ENCODE measurements around the gene CAMK2B.

CAMK2B gene

DNA sequence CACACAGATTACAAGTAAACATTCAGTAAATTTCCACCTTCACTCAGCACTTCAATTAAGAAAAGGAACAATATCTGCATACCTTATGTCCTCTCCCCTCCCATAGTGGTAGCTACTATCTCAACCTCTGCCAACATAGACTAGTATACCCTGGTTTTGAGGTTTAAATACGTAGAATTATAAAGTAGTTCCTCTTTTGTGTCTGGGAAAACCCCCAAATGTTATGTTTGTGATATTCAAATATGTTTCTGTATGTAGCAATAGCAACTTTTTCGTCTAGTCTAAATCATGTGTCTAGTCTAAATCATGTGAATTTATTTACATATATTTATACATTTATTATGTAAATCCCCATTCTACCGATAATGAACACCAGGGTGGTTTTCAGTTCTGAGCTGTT lies 13.2 kb upstream of the CAMK2B start:
- Mint-ChIP-seq H3K36me3 (peaks cover 6% of the 10 kb centered on the region), H3K9me3 (peaks cover 17% of the 10 kb centered on the region), H3K27me3 (peaks cover 2% of the 10 kb centered on the region), H3K27ac (no peak overlapping the region), H3K4me3 (no peak overlapping the region), H3K4me1 (no peaks in the 10 kb centered on the region)

DNA sequence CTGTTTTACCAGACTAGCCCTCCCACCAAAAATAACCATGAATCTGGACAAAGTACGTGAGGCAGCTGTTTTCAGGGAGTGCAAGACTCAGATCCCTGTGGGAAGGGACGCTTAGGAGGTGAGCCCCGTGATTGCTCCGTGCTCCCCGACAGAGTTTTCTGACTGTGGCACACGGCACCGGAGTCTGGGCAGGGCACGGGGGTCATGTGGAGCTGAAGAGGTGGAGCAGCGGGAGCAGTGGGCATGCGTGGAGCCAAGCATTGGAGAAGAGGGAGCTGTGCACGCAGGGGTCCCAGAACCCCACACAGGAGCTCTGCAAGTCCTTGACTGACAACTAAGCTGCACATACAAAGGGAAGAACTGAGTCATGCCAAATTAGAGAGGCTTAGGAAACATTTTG lies 11.1 kb upstream of the CAMK2B start:
- Mint-ChIP-seq H3K36me3 (peaks cover 6% of the 10 kb centered on the region), H3K4me1 (no peaks in the 10 kb centered on the region), H3K9me3 (peaks cover 17% of the 10 kb centered on the region), H3K27ac (no peak overlapping the region), H3K27me3 (peaks cover 2% of the 10 kb centered on the region), H3K4me3 (no peak overlapping the region)

DNA sequence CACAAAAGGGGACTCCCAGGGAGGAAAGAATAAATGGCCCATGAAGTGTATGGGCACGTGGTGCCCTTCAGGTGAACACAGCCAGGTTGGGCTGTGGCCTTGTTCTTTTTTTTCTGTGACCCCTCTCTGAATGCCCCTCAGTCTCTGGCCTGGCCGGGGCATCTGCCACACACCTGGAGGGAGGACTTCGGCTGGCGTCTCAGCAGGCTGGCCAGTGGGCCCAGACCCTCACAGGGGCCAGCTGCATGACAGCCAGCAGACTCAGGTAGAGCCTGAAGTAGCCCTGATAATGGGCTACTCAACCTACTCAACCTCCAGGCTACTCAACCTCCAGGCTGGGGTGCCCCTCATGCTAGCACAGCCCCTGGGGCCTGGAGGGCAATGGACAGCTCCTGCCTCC lies 9.8 kb upstream of the CAMK2B start:
- H3K36me3 Mint-ChIP-seq: peaks cover 6% of the 10 kb centered on the region
- no peak overlapping the region for H3K27ac Mint-ChIP-seq
- peaks cover 2% of the 10 kb centered on the region for H3K27me3 Mint-ChIP-seq
- no peak overlapping the region for H3K4me3 Mint-ChIP-seq
- H3K9me3 Mint-ChIP-seq: peaks cover 17% of the 10 kb centered on the region
- H3K4me1 Mint-ChIP-seq: no peaks in the 10 kb centered on the region

DNA sequence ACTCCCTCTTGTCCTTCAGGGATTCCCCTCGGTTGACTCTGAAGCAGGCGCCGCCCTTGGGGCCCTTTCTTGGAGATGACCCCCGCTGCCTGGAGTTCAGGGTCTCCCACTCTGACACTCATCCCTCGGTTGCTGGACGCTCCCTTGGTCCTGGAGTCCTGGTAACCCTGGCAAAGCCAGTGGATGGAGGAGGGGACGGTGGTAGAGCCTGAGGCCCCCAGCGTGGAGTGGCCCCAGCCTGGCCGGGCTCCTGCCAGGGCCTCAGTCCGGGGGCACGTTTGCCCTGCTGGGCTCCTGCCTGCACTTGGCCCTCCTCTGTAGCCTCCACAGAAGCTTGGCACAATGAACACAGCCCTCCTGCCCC lies 9.3 kb upstream of the CAMK2B start:
- Mint-ChIP-seq H3K4me3 (no peak overlapping the region), H3K27ac (no peak overlapping the region), H3K27me3 (peaks cover 2% of the 10 kb centered on the region), H3K36me3 (peaks cover 6% of the 10 kb centered on the region), H3K9me3 (peaks cover 17% of the 10 kb centered on the region), H3K4me1 (no peaks in the 10 kb centered on the region)

DNA sequence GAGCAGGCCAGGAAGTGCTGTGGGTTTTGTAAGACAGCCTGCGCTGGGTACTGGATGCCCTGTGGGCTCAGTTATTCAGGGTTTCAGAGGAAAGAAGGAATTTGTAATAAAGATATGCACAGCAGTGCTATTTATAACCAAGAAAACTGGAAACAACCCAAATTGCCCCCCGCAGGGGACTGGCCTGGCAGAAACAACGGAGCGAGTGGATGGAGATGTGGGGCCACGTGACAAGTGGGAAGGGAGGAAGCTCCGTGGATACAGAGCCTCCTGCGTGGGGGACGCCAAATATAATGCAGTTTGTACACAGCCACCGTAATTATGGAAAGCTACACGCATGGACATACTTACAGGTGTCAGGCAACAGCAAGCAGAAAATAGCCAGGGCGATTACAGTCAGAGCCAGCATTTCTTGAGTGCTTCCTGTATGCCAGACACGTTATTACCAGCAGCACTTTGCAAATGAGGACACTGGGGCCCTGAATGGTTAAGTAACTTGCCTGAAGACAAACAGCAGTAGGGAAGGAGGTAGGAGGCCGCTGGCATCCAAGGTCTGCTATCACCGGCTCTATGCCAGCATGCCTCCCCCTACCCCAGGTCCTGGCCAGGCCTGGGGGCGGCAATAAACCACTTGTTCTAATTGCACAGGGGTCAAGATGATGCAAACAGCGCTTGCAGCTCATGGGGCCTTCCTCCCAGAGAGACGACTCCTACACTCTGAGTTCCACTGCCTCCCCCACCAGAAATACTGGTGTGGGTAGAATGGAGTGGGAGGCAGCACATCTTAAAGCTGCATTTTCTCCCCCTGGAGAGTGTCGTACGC lies 8.7 kb upstream of the CAMK2B start:
- Mint-ChIP-seq H3K4me3 (no peak overlapping the region), H3K9me3 (peaks cover 17% of the 10 kb centered on the region), H3K36me3 (peaks cover 6% of the 10 kb centered on the region), H3K27ac (no peak overlapping the region), H3K27me3 (peaks cover 2% of the 10 kb centered on the region), H3K4me1 (no peaks in the 10 kb centered on the region)

DNA sequence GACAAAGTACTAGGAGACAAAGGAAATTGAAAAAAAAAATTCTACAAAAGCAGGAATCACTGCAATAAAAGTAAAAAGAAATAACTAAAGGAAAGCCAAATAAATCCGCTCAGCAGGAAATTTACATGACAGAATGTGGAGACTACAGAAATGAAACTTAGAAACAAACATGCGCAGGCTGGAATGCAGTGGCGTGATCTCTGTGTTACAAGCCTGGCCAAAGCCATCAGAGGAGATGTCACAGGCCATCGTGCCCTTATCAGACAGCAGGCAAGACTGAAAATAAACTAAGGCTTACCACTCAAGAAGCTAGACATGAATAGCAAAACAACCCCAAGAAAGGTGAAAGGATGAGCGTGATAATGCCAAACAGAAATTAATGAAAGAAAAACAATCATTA lies 6.3 kb upstream of the CAMK2B start:
- Mint-ChIP-seq H3K4me3 (no peak overlapping the region), H3K27me3 (peaks cover 2% of the 10 kb centered on the region), H3K4me1 (no peaks in the 10 kb centered on the region), H3K27ac (no peak overlapping the region), H3K36me3 (peaks cover 6% of the 10 kb centered on the region), H3K9me3 (peaks cover 7% of the 10 kb centered on the region)

DNA sequence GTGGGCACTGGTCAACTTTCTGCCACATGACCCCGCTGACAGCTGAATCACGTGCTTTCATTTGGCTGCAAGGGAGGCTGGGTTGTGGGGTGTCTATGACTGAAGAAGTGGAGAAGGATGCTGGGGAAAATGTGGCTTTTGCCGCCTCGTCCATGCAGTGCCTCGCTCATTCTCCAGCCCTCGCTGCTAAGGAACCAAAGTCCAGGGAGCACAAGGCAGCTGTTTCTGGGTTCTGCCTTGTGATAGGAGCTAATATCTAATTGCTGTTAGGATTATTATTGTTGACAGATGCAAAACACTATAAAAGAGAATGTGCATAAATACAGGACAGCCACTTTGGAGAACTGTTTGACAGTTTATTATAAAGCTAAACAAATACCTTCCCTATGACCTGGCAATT lies 4.9 kb upstream of the CAMK2B start:
- peaks cover 7% of the 10 kb centered on the region for H3K27me3 Mint-ChIP-seq
- H3K27ac Mint-ChIP-seq: no peak overlapping the region
- peaks cover 5% of the 10 kb centered on the region for H3K4me1 Mint-ChIP-seq
- no peaks in the 10 kb centered on the region for H3K36me3 Mint-ChIP-seq
- no peak overlapping the region for H3K4me3 Mint-ChIP-seq
- no peaks in the 10 kb centered on the region for H3K9me3 Mint-ChIP-seq

DNA sequence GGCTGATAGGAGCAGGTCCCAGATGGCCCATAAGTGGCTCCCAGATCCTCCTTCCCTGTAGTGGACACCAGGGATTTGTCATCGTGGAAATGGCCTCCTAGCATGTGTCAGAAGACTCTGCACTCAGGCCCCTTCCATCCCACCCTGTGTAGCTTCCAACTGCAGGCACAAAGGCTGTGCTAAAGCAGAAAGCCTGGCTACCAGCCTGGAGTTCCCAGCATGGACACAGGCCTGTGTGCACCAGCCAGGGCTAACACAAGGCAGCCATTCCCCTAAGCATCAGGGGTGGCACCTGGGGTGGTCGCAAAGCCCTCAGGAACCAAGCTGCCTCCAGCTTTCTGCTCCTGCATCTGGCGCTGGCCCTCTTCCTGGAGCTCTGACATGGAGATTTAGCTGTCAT lies 4.5 kb upstream of the CAMK2B start:
- Mint-ChIP-seq H3K27ac (no peak overlapping the region), H3K36me3 (no peaks in the 10 kb centered on the region), H3K9me3 (no peaks in the 10 kb centered on the region)

DNA sequence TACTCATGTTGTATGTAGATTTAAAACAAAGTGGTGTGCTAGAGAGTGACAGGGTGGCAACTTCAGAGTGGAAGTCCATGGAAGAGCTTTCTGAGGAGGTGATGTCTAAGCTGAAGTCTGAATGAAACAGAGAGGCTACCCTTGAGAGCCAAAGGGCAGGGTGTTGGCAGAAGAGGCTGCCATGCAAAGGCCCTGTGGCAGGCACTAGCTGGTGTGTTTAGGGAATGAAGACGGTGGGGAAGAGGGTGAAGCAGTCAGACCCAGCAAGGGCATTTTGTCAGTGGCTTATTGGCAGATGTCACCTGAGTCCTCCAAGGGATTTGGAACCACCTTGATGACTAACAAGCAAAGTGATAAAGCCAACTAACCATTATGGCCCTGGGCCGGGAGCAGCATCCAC lies 3.7 kb upstream of the CAMK2B start:
- Mint-ChIP-seq H3K36me3 (no peaks in the 10 kb centered on the region), H3K4me3 (no peak overlapping the region), H3K27me3 (peaks cover 12% of the 10 kb centered on the region), H3K9me3 (no peaks in the 10 kb centered on the region), H3K27ac (no peak overlapping the region), H3K4me1 (peaks cover 5% of the 10 kb centered on the region)

More for the DNA sequence above, 4.5 kb upstream of the CAMK2B start:
- peaks cover 7% of the 10 kb centered on the region for H3K27me3 Mint-ChIP-seq
- no peak overlapping the region for H3K4me3 Mint-ChIP-seq
- peaks cover 5% of the 10 kb centered on the region for H3K4me1 Mint-ChIP-seq

DNA sequence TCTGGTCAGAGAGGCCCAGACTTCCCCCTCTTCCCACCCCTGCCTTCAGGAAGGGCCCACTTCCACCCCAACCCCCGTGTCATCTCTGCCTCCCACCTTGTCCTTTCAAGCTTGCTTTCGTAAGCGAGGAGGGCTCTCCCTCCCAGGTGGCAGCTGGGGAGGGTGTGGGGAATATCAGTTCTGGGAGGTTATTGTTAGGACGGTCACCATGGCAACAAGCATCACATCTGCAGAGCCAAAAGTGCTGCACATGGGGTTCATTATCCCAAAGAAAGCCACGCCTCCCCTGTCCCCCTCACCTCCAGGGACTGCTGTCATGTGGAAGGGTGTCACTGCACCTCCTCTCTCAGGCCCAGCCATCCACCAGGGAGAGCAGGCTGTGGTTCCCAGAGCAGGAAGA lies 2.6 kb upstream of the CAMK2B start:
- Mint-ChIP-seq H3K27ac (no peak overlapping the region), H3K27me3 (peaks cover 21% of the 10 kb centered on the region), H3K36me3 (no peaks in the 10 kb centered on the region), H3K4me1 (peaks cover 5% of the 10 kb centered on the region), H3K4me3 (no peak overlapping the region), H3K9me3 (no peaks in the 10 kb centered on the region)

DNA sequence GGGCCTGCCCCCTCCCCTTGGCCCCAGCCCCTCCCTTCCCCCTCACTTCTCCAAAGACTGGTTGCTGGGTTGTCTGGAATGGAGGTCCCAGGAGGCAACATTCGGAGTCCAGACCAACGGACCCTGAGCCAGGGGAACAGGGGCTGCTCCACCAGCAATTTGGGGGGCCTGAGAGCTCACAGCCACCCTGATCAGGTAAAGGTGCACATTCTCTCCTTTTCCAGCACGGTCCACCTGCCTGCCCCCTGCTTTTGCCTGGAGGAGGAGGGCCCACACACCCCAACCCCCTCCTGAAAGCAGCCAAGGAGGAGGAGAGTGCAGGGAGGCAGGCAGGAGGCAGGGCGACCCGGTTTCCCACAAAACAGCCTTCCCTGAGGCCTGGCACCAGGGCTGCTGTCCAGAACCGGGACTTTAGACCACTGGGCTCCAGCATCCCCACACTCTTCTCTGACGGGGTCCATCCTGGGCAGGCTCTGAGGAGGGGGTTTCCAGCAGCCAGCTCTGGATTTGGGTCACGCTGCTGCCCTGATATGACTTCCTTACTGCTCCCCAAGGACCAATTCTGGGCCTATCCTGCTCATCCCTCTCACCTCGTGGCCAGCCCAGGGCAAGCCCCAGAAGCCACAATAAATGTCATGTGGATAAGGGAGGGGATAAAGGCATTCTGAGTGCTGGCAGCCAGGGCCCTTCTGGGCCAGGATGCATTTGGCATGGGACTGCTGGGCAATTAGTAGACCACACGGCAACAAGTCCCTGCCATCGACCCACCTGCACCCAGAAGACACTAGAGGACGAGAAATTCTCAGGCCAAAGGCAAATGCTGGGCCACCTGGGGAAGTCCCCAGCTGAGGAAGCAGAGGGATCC lies 1.1 kb upstream of the CAMK2B start:
- no peaks in the 10 kb centered on the region for H3K36me3 Mint-ChIP-seq
- peaks cover 5% of the 10 kb centered on the region for H3K4me1 Mint-ChIP-seq
- H3K27me3 Mint-ChIP-seq: peaks cover 21% of the 10 kb centered on the region
- H3K27ac Mint-ChIP-seq: no peak overlapping the region
- H3K4me3 Mint-ChIP-seq: no peak overlapping the region
- no peaks in the 10 kb centered on the region for H3K9me3 Mint-ChIP-seq

DNA sequence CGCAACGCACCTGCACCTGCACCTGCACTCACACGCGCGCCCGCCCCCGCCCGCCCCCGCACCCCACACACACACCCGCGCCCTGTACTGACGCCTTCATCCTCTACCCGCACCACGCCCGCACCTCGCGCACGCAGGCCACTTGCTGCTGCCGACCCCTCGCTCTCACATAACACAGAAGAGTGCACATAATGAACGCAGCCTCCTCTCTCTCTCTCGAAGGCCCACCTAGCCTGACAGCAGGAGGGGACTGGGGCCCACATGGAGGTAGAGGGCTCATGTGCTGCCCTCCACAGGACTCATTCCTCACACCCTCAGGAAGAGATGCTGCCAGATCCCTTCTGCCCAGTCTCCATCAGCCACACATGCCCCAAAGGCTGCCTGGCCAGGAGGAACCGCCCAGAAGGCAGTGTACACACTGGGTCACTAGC lies 432 bp upstream of the CAMK2B start:
- Mint-ChIP-seq H3K36me3 (no peaks in the 10 kb centered on the region), H3K4me3 (peak overlapping the region; percentile 82), H3K4me1 (peaks cover 5% of the 10 kb centered on the region), H3K9me3 (no peaks in the 10 kb centered on the region), H3K27ac (no peak overlapping the region), H3K27me3 (peaks cover 21% of the 10 kb centered on the region)

DNA sequence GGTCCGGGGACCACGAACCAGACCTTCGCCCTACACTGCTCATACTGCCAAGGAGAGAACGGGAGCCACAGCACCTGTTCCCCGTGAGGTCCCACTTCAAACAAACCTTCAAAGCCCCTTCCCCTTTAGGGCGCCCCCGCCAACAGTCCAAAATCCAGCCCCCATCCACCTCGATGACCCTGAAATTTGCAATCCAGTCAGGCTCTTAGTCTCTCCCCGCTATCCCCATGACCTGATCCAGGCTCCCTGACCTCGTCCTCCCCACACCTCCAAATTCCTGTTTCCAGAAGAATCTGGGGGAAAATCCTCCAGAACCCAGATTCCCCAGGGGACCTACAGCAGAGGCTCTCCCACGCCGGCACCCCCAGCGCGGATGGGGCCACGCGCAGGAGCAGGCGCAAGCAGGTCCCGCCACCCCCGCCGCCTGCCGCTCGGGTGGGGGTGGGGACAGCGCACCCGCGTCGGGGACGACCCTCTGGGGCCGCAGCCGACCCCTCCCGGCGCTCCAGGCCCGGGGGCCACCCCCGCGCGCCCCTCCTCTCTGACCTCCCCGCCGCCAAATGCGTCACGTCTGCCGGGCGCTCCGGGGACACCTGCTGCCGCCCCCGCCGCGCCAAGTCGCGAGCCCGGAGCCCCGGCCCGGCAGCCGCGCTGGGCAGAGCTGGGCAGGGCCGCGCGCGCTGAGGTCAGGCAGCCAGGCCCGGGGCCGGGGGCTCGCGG lies 753 bp downstream of the CAMK2B start:
- Mint-ChIP-seq H3K36me3 (no peaks in the 10 kb centered on the region), H3K27ac (no peak overlapping the region), H3K4me3 (peak overlapping the region; percentile 54), H3K9me3 (no peaks in the 10 kb centered on the region), H3K4me1 (peaks cover 5% of the 10 kb centered on the region), H3K27me3 (peaks cover 21% of the 10 kb centered on the region)

DNA sequence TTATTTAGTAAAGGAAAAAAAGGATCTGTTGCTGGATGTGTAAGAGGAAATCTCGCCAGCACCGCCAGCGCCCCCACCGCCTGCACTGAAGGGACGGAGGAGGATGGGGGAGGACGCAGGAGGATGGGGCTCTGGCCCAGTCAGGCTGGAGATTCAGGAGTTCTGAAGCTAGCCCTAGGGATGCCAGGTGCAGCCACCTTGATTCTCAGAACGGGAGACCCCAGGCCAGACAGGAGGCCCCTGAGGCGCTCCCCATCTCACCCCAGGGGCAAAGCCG lies 1.3 kb downstream of the CAMK2B start:
- H3K4me1 Mint-ChIP-seq: peaks cover 5% of the 10 kb centered on the region
- peak overlapping the region; percentile 54 for H3K4me3 Mint-ChIP-seq
- H3K9me3 Mint-ChIP-seq: no peaks in the 10 kb centered on the region
- H3K36me3 Mint-ChIP-seq: no peaks in the 10 kb centered on the region
- H3K27ac Mint-ChIP-seq: no peak overlapping the region
- H3K27me3 Mint-ChIP-seq: peaks cover 21% of the 10 kb centered on the region

DNA sequence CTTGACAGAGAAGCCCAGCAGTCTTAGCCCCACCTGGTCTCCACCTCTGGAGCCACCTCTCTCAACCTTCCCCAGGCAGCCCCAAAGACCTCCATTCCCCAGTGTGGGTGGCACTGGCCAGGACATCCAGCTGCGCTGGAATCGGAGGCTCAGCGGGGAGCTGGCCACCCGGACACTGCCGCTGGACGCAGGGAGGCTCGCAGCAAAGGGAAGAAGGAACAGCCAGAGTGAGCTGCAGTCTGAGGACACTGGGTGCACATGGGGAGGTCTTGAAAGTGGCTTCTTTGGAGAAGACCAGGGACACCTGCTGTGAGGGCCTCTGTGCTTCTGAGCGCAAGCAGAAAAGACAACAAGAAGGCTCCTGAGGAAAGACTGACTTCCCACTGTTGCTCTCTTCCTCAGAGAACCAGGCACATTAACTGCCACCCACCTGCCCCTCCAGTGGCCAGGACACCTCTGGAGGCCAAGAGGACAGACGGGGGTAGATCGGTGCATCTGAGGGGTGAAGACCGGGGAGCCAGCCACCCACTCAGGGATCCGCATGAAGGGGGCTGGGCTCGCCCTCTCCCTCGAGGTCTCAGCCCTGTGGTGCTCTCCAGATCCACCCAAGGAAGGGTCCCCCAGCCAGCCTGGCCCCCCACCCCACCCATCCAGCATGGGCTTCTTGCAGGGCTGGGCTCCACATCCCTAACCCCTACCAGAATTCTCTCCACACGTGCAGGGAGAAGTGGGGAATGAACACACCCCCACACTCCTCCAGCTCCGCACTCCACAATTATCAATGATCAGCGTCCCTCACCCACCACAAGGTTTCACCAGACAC lies 1.8 kb downstream of the CAMK2B start:
- H3K27me3 Mint-ChIP-seq: peaks cover 21% of the 10 kb centered on the region

More for the DNA sequence above, 1.8 kb downstream of the CAMK2B start:
- H3K4me3 Mint-ChIP-seq: peak overlapping the region; percentile 54
- no peaks in the 10 kb centered on the region for H3K9me3 Mint-ChIP-seq
- H3K4me1 Mint-ChIP-seq: peaks cover 5% of the 10 kb centered on the region
- no peak overlapping the region for H3K27ac Mint-ChIP-seq
- no peaks in the 10 kb centered on the region for H3K36me3 Mint-ChIP-seq
